ENCODE measurements around the gene LMO2. TPM values are rescaled to one million over a fixed set of nuclear protein-coding genes. Genes with fewer than 3 reads are reported as not detected.

Gene LMO2
- total and polyA plus RNA-seq, 3 experiments from 2014 or later: 0.13 to 0.53 TPM; not detected in 1

GRCh38 chr11:33877038-33877437 lies 14.8 kb downstream of the LMO2 start:
- no peak overlapping the region for H3K4me3 Mint-ChIP-seq
- no peak for DNase-seq
- H3K9me3 Mint-ChIP-seq: no peaks in the 10 kb centered on the region

GRCh38 chr11:33875621-33876294 lies 16.1 kb downstream of the LMO2 start:
- no peaks in the 10 kb centered on the region for H3K36me3 ChIP-seq (ENCODE audit: insufficient read depth, low read length)
- H3K4me1 Mint-ChIP-seq: peaks cover 0 to 3% (median 2%) of the 10 kb centered on the region in 3 donors
- peaks cover 0 to 2% (median 0%) of the 10 kb centered on the region in 3 donors for H3K36me3 Mint-ChIP-seq
- no peak overlapping the region for H3K4me3 Mint-ChIP-seq
- no peaks in the 10 kb centered on the region for H3K9me3 Mint-ChIP-seq
- H3K4me1 ChIP-seq (ENCODE audit: insufficient read depth, low read length): no peaks in the 10 kb centered on the region
- DNase-seq: no peak
- peaks cover 4% of the 10 kb centered on the region for H3K27me3 ChIP-seq (ENCODE audit: insufficient read depth, low read length, poor library complexity, severe bottlenecking)
- ChIA-PET POLR2A (no interaction called here), CTCF (no interaction called here)
- peaks cover 41 to 78% of the 10 kb centered on the region in 2 donors for H3K27me3 Mint-ChIP-seq
- H3K4me3 ChIP-seq (ENCODE audit: low read length): no peak overlapping the region
- peak overlapping the region in 1 of 8 donors; percentile 45 for H3K27ac Mint-ChIP-seq
- H3K27ac ChIP-seq (ENCODE audit: low read depth, low read length): no peak overlapping the region
- no peaks in the 10 kb centered on the region for H3K9me3 ChIP-seq (ENCODE audit: low read length)

More at GRCh38 chr11:33877038-33877437, 14.8 kb downstream of the LMO2 start:
- CTCF ChIA-PET: no interaction called here
- Histone ChIP-seq H3K27me3 (ENCODE audit: insufficient read depth, low read length, poor library complexity, severe bottlenecking) (no peaks in the 10 kb centered on the region), H3K36me3 (ENCODE audit: insufficient read depth, low read length) (no peaks in the 10 kb centered on the region), H3K27ac (ENCODE audit: low read depth, low read length) (no peak overlapping the region), H3K9me3 (ENCODE audit: low read length) (no peaks in the 10 kb centered on the region), H3K4me1 (ENCODE audit: insufficient read depth, low read length) (no peaks in the 10 kb centered on the region), H3K4me3 (ENCODE audit: low read length) (no peak overlapping the region)
- Mint-ChIP-seq H3K36me3 (peaks cover 0 to 2% (median 0%) of the 10 kb centered on the region in 3 donors), H3K4me1 (no peaks in the 10 kb centered on the region), H3K27ac (no peak overlapping the region), H3K27me3 (peaks cover 35 to 79% of the 10 kb centered on the region in 2 donors)
- POLR2A ChIA-PET: no interaction called here

GRCh38 chr11:33874910-33875490 lies 16.9 kb downstream of the LMO2 start:
- peaks cover 5% of the 10 kb centered on the region for H3K4me1 ChIP-seq (ENCODE audit: insufficient read depth, low read length)
- H3K27ac ChIP-seq (ENCODE audit: low read depth, low read length): no peak overlapping the region
- no peaks in the 10 kb centered on the region for H3K36me3 ChIP-seq (ENCODE audit: insufficient read depth, low read length)
- DNase-seq: no peak
- H3K27ac Mint-ChIP-seq: no peak overlapping the region
- H3K27me3 Mint-ChIP-seq: peaks cover 46 to 79% of the 10 kb centered on the region in 2 donors
- peaks cover 0 to 2% (median 0%) of the 10 kb centered on the region in 3 donors for H3K36me3 Mint-ChIP-seq
- H3K9me3 ChIP-seq (ENCODE audit: low read length): no peaks in the 10 kb centered on the region
- H3K27me3 ChIP-seq (ENCODE audit: insufficient read depth, low read length, poor library complexity, severe bottlenecking): peaks cover 9% of the 10 kb centered on the region
- CTCF ChIA-PET: no interaction called here
- H3K4me1 Mint-ChIP-seq: peaks cover 4 to 8% (median 8%) of the 10 kb centered on the region in 3 donors
- H3K4me3 Mint-ChIP-seq: no peak overlapping the region
- POLR2A ChIA-PET: no interaction called here
- H3K4me3 ChIP-seq (ENCODE audit: low read length): no peak overlapping the region
- no peaks in the 10 kb centered on the region for H3K9me3 Mint-ChIP-seq

GRCh38 chr11:33874433-33874832 lies 17.4 kb downstream of the LMO2 start:
- Mint-ChIP-seq H3K27ac (no peak overlapping the region), H3K27me3 (peaks cover 48 to 78% of the 10 kb centered on the region in 2 donors), H3K9me3 (no peaks in the 10 kb centered on the region), H3K4me3 (no peak overlapping the region), H3K36me3 (peaks cover 0 to 2% (median 0%) of the 10 kb centered on the region in 3 donors), H3K4me1 (peaks cover 7 to 11% (median 11%) of the 10 kb centered on the region in 3 donors)
- Histone ChIP-seq H3K4me1 (ENCODE audit: insufficient read depth, low read length) (peaks cover 5% of the 10 kb centered on the region), H3K4me3 (ENCODE audit: low read length) (no peak overlapping the region), H3K36me3 (ENCODE audit: insufficient read depth, low read length) (no peaks in the 10 kb centered on the region), H3K9me3 (ENCODE audit: low read length) (no peaks in the 10 kb centered on the region), H3K27ac (ENCODE audit: low read depth, low read length) (no peak overlapping the region), H3K27me3 (ENCODE audit: insufficient read depth, low read length, poor library complexity, severe bottlenecking) (peaks cover 12% of the 10 kb centered on the region)
- CTCF ChIA-PET: no interaction called here
- DNase-seq: no peak
- POLR2A ChIA-PET: no interaction called here

GRCh38 chr11:33869481-33870422 lies 22.1 kb downstream of the LMO2 start:
- peak in 1 of 5 donors; percentile 23 for DNase-seq
- Histone ChIP-seq H3K9me3 (ENCODE audit: low read length) (no peaks in the 10 kb centered on the region), H3K4me1 (ENCODE audit: insufficient read depth, low read length) (peaks cover 13% of the 10 kb centered on the region), H3K36me3 (ENCODE audit: insufficient read depth, low read length) (no peaks in the 10 kb centered on the region), H3K27ac (ENCODE audit: low read depth, low read length) (peak overlapping the region; percentile 58), H3K4me3 (ENCODE audit: low read length) (peak overlapping the region; percentile 51), H3K27me3 (ENCODE audit: insufficient read depth, low read length, poor library complexity, severe bottlenecking) (peaks cover 25% of the 10 kb centered on the region)
- peaks cover 46 to 79% of the 10 kb centered on the region in 2 donors for H3K27me3 Mint-ChIP-seq
- H3K9me3 Mint-ChIP-seq: no peaks in the 10 kb centered on the region
- POLR2A ChIA-PET: no interaction called here
- peak overlapping the region; percentile 67 to 95 (median 87) for H3K4me3 Mint-ChIP-seq
- CTCF ChIA-PET: interaction anchor here (1.0 kb wide), 1 partner anchor 11 kb away, joined by 3 read pairs; no protein-coding TSS in a partner anchor
- H3K36me3 Mint-ChIP-seq: no peaks in the 10 kb centered on the region
- peak overlapping the region in 2 of 8 donors; percentile 55 to 68 for H3K27ac Mint-ChIP-seq
- H3K4me1 Mint-ChIP-seq: peaks cover 11 to 20% (median 20%) of the 10 kb centered on the region in 3 donors

GRCh38 chr11:33868647-33869461 lies 23.0 kb downstream of the LMO2 start:
- Mint-ChIP-seq H3K36me3 (no peaks in the 10 kb centered on the region), H3K27ac (no peak overlapping the region), H3K4me1 (peaks cover 11 to 20% (median 20%) of the 10 kb centered on the region in 3 donors), H3K27me3 (peaks cover 43 to 79% of the 10 kb centered on the region in 2 donors), H3K9me3 (no peaks in the 10 kb centered on the region), H3K4me3 (peak overlapping the region; percentile 25 to 67 (median 57))
- no peak for DNase-seq
- no peaks in the 10 kb centered on the region for H3K9me3 ChIP-seq (ENCODE audit: low read length)
- POLR2A ChIA-PET: no interaction called here
- no peaks in the 10 kb centered on the region for H3K36me3 ChIP-seq (ENCODE audit: insufficient read depth, low read length)
- CTCF ChIA-PET: interaction anchor here (1.2 kb wide), 1 partner anchor 11 kb away, joined by 4 read pairs; no protein-coding TSS in a partner anchor
- H3K27me3 ChIP-seq (ENCODE audit: insufficient read depth, low read length, poor library complexity, severe bottlenecking): peaks cover 25% of the 10 kb centered on the region
- H3K27ac ChIP-seq (ENCODE audit: low read depth, low read length): peak overlapping the region; percentile 51
- H3K4me3 ChIP-seq (ENCODE audit: low read length): no peak overlapping the region
- peaks cover 13% of the 10 kb centered on the region for H3K4me1 ChIP-seq (ENCODE audit: insufficient read depth, low read length)

- H3K36me3 ChIP-seq (ENCODE audit: insufficient read depth, low read length): no peaks in the 10 kb centered on the region
- peaks cover 25% of the 10 kb centered on the region for H3K27me3 ChIP-seq (ENCODE audit: insufficient read depth, low read length, poor library complexity, severe bottlenecking)
- H3K27ac ChIP-seq (ENCODE audit: low read depth, low read length): peak overlapping the region; percentile 51
- Mint-ChIP-seq H3K27ac (no peak overlapping the region), H3K36me3 (no peaks in the 10 kb centered on the region), H3K9me3 (no peaks in the 10 kb centered on the region), H3K27me3 (peaks cover 43 to 78% of the 10 kb centered on the region in 2 donors), H3K4me1 (peaks cover 11 to 20% (median 20%) of the 10 kb centered on the region in 3 donors), H3K4me3 (peak overlapping the region; percentile 25 to 74 (median 57))
- no peak for DNase-seq
- no peaks in the 10 kb centered on the region for H3K9me3 ChIP-seq (ENCODE audit: low read length)
- H3K4me1 ChIP-seq (ENCODE audit: insufficient read depth, low read length): peaks cover 13% of the 10 kb centered on the region
- POLR2A ChIA-PET: no interaction called here
- H3K4me3 ChIP-seq (ENCODE audit: low read length): no peak overlapping the region
- CTCF ChIA-PET: interaction anchor here (1.2 kb wide), 1 partner anchor 10 kb away, joined by 4 read pairs; no protein-coding TSS in a partner anchor
Observed at GRCh38 chr11:33867996-33868646, 23.8 kb downstream of the LMO2 start.

Data from CD8-positive, alpha-beta memory T cell (primary cell).